ENCODE results near the gene DEK. TPM values are rescaled to one million over a fixed set of nuclear protein-coding genes. Genes with fewer than 3 reads are reported as not detected.

DEK gene
- total and polyA plus RNA-seq, 2 donors (not counting 1 experiment from before 2014, with no cell fraction given) = 13.6 to 114 TPM

DNA sequence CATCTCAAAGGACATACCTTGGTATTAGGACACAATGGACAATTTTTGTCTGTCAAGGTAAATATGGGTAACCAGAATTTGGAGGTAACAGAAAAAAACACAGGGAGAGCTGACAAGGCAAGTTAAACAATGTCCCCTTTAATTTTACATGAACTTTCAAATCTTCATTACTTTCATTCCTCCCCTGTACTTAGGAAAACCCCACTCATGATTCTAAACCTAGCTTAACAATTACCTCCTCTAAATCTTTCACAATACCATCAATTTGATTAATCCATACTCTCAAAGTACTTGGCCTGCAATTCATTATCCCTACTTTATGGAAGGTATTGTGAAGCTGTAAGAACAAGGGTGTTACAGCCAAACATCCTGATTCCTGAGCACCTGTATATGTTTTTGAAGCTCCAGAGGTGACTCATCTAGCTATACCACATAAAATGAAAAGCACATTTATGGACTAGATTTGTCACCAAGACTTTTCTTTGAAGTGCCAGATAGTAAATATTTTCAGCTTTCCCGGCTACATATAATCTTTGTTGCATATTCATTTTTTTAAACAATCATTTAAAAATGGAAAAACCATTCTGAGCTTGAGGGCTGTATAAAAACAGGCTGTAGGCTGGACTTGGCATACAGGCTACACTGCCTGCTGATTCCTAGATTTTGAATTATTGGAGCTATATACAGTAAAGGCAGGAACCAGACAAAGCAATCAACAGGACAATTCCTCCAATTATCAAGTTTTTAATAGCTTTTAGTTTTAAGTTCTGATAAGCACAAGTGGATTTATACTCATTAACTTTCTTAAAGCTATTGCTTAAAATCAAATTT, 22.9 kb downstream of the DEK start:
- DNase-seq = no peak
- Histone ChIP-seq H3K9ac (ENCODE audit: low read length) (no peak overlapping the region), H3K9me3 (ENCODE audit: control extremely low read depth in 1 of 3, control insufficient read depth in 2 of 3, insufficient read depth in 1 of 3, low read length in 2 of 3) (no peaks in the 10 kb centered on the region), H3K4me3 (ENCODE audit: control extremely low read depth in 1 of 5, extremely low read depth in 1 of 5, insufficient read depth in 1 of 5, low read depth in 2 of 5, low read length in 4 of 5) (no peak overlapping the region), H3K27ac (ENCODE audit: low read length in 2 of 2) (no peak overlapping the region), H3K36me3 (replicated peaks in 1 of 2; ENCODE audit: control extremely low read depth in 1 of 2, control insufficient read depth in 1 of 2, extremely low read depth in 1 of 2, insufficient read depth in 2 of 2, low read length in 1 of 2) (peaks cover 22 to 52% of the 10 kb centered on the region in 2 experiments), H3K79me2 (ENCODE audit: control insufficient read depth, insufficient read depth, low read length) (peaks cover 24% of the 10 kb centered on the region), H3K4me1 (ENCODE audit: control insufficient read depth in 2 of 2, insufficient read depth in 2 of 2, low read length in 2 of 2) (no peaks in the 10 kb centered on the region), H3K4me2 (replicated peaks; ENCODE audit: low read depth, low read length, poor library complexity, severe bottlenecking) (no peak overlapping the region), H2AFZ (ENCODE audit: insufficient read depth, low read depth, low read length, poor library complexity, severe bottlenecking) (no peak overlapping the region), H4K20me1 (ENCODE audit: control insufficient read depth, insufficient read depth, low read length, poor library complexity, severe bottlenecking) (no peaks in the 10 kb centered on the region), H3K27me3 (replicated peaks in 1 of 4; ENCODE audit: control extremely low read depth in 1 of 4, control insufficient read depth in 3 of 4, insufficient read depth in 4 of 4, low read length in 3 of 4) (no peaks in the 10 kb centered on the region)
- H3K9me3 Mint-ChIP-seq (ENCODE audit: insufficient read depth) = no peaks in the 10 kb centered on the region
- ChIA-PET POLR2A (no interaction called here), CTCF (interaction anchor here (1.4 to 1.6 kb wide), 2 partner anchors 85 to 262 kb away, joined by 3 to 5 read pairs; no protein-coding TSS in a partner anchor)
- no CpG with 5 or more reads among the region's 1 CpG for WGBS (ENCODE audit: insufficient coverage)
- H3K27me3 Mint-ChIP-seq = no peaks in the 10 kb centered on the region
- no peak overlapping the region for H3K4me3 Mint-ChIP-seq
- TF ChIP-seq EZH2 (IDR thresholded peaks at IDR 0.05; ENCODE audit: borderline replicate concordance, insufficient read depth, low read depth, low read length, poor library complexity, severe bottlenecking) (no peak), CTCF (IDR thresholded peaks at IDR 0.05) (no peak)
- peaks cover 10% of the 10 kb centered on the region for H3K4me1 Mint-ChIP-seq
- ATAC-seq (ENCODE audit: low read depth) = no peak
- intact Hi-C loops (cut with micrococcal nuclease) = no loop called here
- no peak overlapping the region for H3K27ac Mint-ChIP-seq

DNA sequence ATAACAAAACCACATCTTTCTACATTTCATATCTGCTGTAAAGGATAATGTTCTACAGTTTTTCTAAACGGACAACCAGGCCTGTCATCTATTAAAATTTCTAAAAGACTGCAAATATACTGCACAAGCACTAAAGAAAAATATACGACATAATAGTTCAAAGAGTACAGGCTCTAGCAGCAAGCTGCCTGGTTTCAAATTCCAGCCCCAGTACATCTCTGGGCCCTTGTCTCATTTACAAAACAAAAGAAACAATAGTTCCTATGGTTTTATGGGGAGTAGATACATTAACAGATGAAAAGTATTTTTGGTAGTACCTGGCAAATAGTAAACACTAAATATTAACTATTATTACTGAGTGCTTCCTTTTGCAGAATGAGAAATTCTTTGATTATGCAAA, 24.1 kb downstream of the DEK start:
- intact Hi-C loops (cut with micrococcal nuclease) = no loop called here
- H3K27me3 ChIP-seq (replicated peaks in 1 of 4; ENCODE audit: control extremely low read depth in 1 of 4, control insufficient read depth in 3 of 4, insufficient read depth in 4 of 4, low read length in 3 of 4) = no peaks in the 10 kb centered on the region
- ChIA-PET POLR2A (no interaction called here), CTCF (no interaction called here)
- Mint-ChIP-seq H3K4me3 (no peak overlapping the region), H3K4me1 (peaks cover 2% of the 10 kb centered on the region), H3K9me3 (ENCODE audit: insufficient read depth) (no peaks in the 10 kb centered on the region), H3K27ac (no peak overlapping the region), H3K27me3 (no peaks in the 10 kb centered on the region)
- H3K4me3 ChIP-seq (ENCODE audit: control extremely low read depth in 1 of 5, extremely low read depth in 1 of 5, insufficient read depth in 1 of 5, low read depth in 2 of 5, low read length in 4 of 5) = no peak overlapping the region
- DNase-seq (no peak), ATAC-seq (ENCODE audit: low read depth) (no peak)
- no peaks in the 10 kb centered on the region for H3K4me1 ChIP-seq (ENCODE audit: control insufficient read depth in 2 of 2, insufficient read depth in 2 of 2, low read length in 2 of 2)
- H3K9me3 ChIP-seq (ENCODE audit: control extremely low read depth in 1 of 3, control insufficient read depth in 2 of 3, insufficient read depth in 1 of 3, low read length in 2 of 3) = no peaks in the 10 kb centered on the region
- no peak overlapping the region for H3K9ac ChIP-seq (ENCODE audit: low read length)
- WGBS (ENCODE audit: insufficient coverage) = no CpG with 5 or more reads among the region's 2 CpGs
- H3K36me3 ChIP-seq (replicated peaks in 1 of 2; ENCODE audit: control extremely low read depth in 1 of 2, control insufficient read depth in 1 of 2, extremely low read depth in 1 of 2, insufficient read depth in 2 of 2, low read length in 1 of 2) = peaks cover 19 to 55% of the 10 kb centered on the region in 2 experiments
- no peak for TF ChIP-seq EZH2 (IDR thresholded peaks at IDR 0.05; ENCODE audit: borderline replicate concordance, insufficient read depth, low read depth, low read length, poor library complexity, severe bottlenecking)
- no peak for TF ChIP-seq CTCF (IDR thresholded peaks at IDR 0.05)
- H2AFZ ChIP-seq (ENCODE audit: insufficient read depth, low read depth, low read length, poor library complexity, severe bottlenecking) = no peak overlapping the region
- no peaks in the 10 kb centered on the region for H4K20me1 ChIP-seq (ENCODE audit: control insufficient read depth, insufficient read depth, low read length, poor library complexity, severe bottlenecking)
- H3K79me2 ChIP-seq (ENCODE audit: control insufficient read depth, insufficient read depth, low read length) = peaks cover 24% of the 10 kb centered on the region
- H3K27ac ChIP-seq (ENCODE audit: low read length in 2 of 2) = no peak overlapping the region
- H3K4me2 ChIP-seq (replicated peaks; ENCODE audit: low read depth, low read length, poor library complexity, severe bottlenecking) = no peak overlapping the region
